ENCODE data around the gene CYP27C1.
"Not testable (repeated sequence)": the region's sequence is repeated elsewhere in the genome, so short reads cannot be mapped to it uniquely, and the experiment has no call there.

CYP27C1 gene

DNA sequence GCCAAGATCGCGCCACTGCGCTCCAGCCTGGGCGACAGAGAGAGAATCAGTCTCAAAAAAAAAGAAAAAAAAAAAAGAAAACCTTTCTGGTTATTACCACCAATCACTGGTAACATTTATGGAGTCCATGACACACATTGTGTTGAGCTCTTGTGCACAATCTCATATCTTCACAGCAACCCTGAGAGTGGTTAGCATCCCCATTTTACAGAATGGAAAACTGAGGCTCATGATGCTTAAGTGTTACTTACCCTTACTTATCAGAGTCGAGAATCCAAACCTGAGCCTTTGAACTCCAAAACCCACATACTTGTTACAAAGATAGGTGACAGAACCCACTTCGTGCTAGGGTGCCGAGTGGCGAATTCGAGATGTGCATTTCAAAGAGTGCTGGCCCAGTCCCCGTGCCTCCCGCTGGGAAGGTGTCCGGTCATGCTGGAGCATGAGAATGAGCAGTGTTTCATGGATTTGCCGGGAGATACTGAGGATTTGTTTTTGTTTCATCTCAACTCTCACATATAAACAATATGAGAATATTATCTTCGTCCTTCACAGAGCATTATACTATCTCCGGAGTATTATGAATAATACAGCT, 50.9 kb downstream of the CYP27C1 start:
- no peak for DNase-seq

- DNase-seq, result no peak
These were observed 53.8 kb downstream of the CYP27C1 start for GRCh38 chr2:127166231-127166860.

GRCh38 chr2:127165539-127165935, 54.6 kb downstream of the CYP27C1 start:
- no peak for DNase-seq

DNA sequence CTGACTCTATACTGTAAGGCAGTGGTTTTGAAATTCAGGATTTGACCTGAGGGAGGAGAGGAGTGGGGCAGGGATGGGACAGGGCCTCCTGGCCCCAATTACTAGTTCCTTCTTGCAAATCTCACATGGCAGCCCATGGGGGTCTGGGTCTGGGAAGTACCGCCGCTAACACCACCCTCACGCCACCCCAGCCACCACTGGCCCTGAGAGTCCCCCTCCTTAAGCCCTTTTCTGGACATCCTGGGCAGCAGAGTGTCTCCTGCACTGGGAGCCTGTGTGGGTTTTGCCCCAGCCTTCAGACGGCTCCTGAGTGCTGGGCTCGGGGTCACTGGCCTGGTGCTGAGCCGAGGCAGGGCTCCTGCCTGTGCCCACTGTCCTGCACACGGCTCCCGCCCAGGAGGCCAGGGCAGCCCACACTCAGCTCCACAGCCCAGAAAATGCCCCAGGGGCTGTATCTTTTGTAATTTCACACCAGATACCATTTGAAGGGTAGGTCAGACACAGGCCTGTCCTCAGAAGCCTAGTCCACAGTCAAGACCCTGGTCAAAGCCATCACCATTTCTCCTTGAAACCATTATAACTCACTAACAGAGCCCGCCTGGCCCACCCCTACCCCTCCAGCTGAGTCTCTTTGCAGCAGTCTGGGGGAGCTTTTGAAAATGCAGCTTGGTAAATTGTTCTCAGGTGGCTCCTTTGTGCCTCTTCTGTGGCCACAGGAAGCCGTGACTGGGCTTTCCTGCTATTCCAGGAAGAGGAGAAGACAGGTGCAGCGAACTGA, 55.1 kb downstream of the CYP27C1 start:
- DNase-seq, result no peak

- no peak for DNase-seq
These were observed 56.2 kb downstream of the CYP27C1 start for GRCh38 chr2:127163921-127164320.

DNA sequence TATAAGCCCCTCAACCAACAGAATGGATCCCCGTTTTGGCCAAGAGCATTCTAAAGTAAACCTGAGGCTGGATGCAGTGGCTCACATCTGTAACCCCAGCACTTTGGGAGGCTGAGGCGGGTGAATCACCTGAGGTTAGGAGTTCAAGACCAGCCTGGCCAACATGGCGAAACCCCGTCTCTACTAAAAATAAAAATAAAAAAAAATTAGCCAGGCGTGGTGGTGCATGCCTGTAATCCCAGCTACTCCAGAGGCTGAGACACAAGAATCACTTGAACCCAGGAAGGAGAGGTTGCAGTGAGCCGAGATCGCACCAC, 57.1 kb downstream of the CYP27C1 start:
- not testable (repeated sequence) for DNase-seq

- DNase-seq, result no peak
These were observed 57.6 kb downstream of the CYP27C1 start for GRCh38 chr2:127162261-127163089.

- DNase-seq, result no peak
These were observed 58.6 kb downstream of the CYP27C1 start for GRCh38 chr2:127161176-127162136.

DNA sequence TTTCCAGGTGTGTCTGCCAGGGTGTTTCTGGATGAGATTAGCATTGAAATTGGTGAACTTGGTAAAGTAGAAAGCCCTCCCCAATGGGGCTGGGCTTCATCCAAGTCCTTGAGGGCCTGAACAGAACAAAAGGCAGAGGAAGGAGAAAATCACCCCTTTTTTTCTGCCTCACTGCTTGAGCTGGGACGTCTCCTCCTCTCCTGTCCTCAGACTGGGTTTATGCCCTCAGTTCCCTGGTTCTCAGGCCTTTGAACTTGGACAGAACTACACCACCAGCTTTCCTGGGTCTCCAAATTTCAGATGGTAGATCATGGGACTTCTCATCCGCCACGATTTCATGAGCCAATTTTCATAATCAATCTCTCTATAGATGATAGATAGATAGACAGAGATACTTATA, 59.4 kb downstream of the CYP27C1 start:
- DNase-seq, result no peak

DNA sequence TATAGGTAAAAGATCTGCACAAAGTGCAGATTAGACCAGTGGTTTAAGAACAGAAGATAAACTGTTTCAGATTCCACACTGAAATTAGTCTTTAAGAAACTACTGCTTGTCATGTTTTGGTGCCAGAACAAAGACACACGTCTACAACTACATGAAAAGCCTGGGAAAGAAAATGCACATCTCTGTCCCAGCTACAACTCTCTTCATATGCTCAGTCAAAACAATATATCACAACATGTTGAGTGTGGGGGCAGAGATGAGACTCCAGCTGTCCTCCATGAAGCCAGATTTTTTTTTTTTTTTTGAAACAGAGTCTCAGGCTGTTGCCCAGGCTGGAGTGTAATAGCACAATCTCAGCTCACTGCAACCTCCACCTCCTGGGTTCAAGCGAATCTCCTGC, 60.6 kb downstream of the CYP27C1 start:
- DNase-seq, result no peak

DNA sequence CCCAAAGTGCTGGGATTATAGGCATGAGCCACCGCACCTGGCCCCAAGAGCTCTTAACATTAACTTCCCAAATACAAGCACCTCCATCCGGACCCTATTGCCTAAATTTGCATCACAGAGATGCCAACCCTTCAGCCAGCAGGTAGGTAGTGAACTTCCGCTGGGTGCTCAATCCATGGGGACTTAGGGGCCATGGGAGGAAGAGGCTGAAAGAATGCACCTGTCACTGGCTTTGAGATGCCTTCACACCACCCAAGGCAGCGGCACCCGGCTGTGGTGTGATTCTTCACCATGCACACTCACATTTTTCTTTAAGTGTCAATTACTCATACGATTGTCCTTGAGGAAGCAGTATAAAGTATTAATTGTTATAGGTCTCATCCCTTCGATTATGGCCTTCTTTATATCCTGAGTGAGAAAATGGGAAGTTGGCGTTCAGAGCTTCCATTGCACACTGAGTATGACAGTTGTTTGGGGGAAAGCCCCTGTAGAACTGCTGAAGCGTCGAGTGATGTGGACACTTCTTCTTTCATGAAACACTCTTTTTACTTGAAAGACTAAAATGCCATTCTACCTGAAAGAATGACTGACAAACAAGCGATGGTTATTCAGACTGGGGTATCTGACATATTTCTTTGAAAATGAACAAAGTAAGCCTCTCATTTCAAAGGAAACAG, 61.3 kb downstream of the CYP27C1 start:
- DNase-seq, result no peak

DNA sequence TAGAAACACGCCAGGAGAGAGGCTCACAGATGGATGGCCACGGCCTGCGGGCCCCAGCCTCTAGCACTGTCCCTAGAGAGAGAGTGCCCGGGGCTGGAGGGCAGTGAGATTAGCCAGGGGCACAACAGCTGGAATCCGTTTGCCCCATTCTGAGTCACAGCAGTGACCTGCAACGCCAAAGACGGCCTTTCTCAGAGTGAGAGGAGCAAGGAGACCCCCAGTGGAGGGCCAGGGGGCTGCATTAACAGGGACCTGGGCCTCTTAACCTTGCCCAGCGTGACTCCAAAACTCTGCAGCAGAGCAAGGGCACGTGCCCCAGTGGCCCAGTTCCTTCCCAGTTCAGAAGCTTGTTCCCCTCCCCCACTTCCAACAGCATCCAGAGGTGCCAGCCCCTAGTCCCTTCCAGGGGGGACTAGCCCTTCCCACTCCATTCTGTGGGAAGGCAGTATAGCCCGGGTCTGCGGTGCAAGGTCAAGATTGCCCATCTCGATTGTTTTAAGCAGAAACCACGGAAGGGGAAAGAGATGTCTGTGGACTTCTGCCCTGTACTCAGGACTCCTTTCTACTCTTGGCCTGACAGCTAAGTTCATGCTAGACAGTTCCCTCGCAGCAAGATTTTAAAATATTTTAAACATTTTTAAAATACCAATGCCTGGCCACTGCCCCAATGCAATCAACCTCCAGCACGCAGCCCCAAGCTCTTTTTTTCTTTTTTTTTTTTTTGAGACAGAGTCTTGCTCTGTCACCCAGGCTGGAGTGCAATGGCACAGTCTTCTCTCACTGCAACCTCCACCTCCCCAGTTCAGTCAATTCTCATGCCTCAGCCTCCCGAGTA, 62.2 kb downstream of the CYP27C1 start:
- no peak for DNase-seq

DNA sequence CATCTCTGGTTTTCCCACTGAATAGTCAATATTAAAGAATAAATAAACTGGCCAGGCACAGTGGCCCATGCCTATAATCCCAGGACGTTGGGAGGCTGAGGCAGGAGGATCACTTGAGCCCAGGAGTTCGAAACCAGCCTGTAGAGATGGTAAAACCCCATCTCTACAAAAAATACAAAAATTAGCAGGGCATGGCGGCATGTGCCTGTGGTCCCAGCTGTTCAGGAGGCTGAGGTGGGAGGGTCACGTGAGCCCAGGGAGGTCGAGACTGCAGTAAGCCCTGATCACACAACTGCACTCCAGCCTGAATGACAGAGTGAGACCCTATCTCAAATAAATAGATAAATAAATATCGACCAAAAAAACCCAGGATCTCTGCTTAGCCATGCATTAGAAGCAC, 63.0 kb downstream of the CYP27C1 start:
- no peak for DNase-seq

DNA sequence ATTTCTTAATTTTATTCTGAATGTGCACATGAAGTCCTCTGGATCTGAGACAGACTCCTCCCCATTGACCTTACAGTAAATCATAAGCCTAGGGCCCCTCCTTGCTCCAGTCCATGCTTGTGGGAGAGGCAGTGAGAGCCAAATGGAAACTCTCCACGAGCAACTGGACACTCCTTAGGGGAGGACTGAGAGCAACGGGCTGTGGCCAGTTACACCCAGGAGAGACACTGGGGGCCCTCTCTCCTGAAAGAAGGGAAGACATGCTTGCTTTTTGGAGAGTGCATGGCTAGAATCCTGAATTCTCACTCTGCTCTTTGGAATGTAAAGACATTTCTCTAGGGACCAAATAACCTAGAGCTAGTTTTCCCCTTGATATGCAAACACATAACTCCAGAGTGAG, 64.2 kb downstream of the CYP27C1 start:
- DNase-seq, result no peak

DNA sequence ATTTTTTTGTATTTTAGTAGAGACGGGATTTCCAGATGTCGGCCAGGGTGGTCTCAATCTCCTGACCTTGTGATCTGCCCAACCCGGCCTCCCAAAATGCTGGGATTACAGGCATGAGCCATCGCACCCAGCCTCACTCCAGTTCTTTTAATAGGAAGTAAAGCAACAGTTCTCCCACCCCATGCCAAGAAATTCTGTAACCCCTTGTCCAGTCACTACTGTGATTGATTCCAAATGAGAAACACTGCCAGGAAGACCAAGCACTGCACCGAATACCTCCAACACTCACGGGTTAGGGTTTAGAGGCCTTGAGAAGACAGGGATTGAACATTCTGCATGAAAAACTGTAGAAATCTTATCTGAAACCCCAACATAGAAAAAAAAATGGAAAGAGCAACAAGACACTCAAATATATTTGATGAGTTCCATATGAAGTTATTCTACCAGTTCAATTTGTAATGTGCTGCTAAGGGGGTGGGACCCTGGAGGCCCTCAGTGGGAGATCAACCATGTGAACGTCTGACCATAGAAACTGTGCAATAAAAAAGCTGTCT, 65.0 kb downstream of the CYP27C1 start:
- no peak for DNase-seq

- DNase-seq, result no peak
These were observed 65.7 kb downstream of the CYP27C1 start for GRCh38 chr2:127154396-127154795.

DNA sequence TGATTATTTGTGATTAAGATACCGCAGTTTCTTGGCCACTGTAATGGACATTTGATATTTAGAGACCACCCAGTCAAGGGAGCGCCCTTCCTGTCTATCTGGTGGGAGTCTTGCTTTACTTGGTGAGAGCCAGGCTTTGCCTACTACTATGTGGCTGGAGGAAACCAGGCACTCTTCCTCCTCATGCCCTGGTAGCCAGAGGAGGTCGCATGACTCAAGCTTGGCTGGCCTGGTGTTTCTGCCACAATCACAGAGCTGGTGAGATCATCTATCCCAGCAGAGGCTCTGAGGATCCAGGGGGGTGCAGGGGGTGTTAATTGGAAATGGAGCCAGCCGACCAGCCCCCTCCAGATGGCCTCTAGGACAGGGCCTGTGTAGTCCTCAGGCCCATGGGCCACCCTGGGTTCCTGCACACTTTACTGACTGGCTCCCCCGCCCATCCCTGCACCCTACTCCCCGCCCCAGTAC, 66.4 kb downstream of the CYP27C1 start:
- no peak for DNase-seq

- DNase-seq, result no peak
These were observed 69.1 kb downstream of the CYP27C1 start for GRCh38 chr2:127150996-127151395.

- DNase-seq, result no peak
These were observed 70.7 kb downstream of the CYP27C1 start for GRCh38 chr2:127149384-127149783.

- DNase-seq, result no peak
These were observed 73.1 kb downstream of the CYP27C1 start for GRCh38 chr2:127146820-127147502.
